OCI-LY7 (cell line): ENCODE results near the gene AGBL1. TPM values are rescaled to one million over a fixed set of nuclear protein-coding genes. Genes with fewer than 3 reads are reported as not detected.

ENCODE experiments used
- BruUV-seq: library from RNA; stranded (reverse); fragments of 400-500 nt; replicated peaks from 2 replicates; lab custom pipeline; 2021; lab: Mats Ljungman, UMichigan
- CTCF ChIA-PET: fragments of 300-600 bp; sonication (Branson Sonifier 250); formaldehyde crosslinking; loops from one replicate; lab custom pipeline; 2022; ENCODE audit warnings: antibody characterized with exemption; ENCODE audit not compliant: unreplicated experiment; lab: Charles Lee
- POLR2A ChIA-PET: fragments of 300-600 bp; sonication (Branson Sonifier 250); formaldehyde crosslinking; loops from one replicate; lab custom pipeline; 2022; ENCODE audit warnings: antibody characterized with exemption; lab: Charles Lee
- DNase-seq: peaks from one replicate; pipeline ENCODE4 v3.0.0-alpha.2; 2015; ENCODE audit warnings: low spot score
- H2AFZ ChIP-seq: fragments of 200-600 bp; sonication (generic), shearing (Covaris generic); 2 replicates; pipeline ENCODE4 v1.6.1; 2014; ENCODE audit warnings: mild to moderate bottlenecking, antibody characterized with exemption, low read length, moderate library complexity
- H3K27ac ChIP-seq: fragments of 200-600 bp; sonication (generic); 2 replicates; pipeline ENCODE4 v1.5.1; 2014; ENCODE audit warnings: mixed run types, low read depth, mild to moderate bottlenecking, moderate library complexity, low read length, inconsistent platforms; ENCODE audit not compliant: poor library complexity, severe bottlenecking
- H3K36me3 ChIP-seq: fragments of 200-600 bp; sonication (generic); 2 replicates; pipeline ENCODE4 v1.6.1; 2014; ENCODE audit warnings: mild to moderate bottlenecking, antibody characterized with exemption, low read length, moderate library complexity, mixed read lengths; ENCODE audit not compliant: insufficient read depth
- H3K4me1 ChIP-seq: fragments of 200-600 bp; sonication (generic); 2 replicates; pipeline ENCODE4 v1.5.1; 2014; ENCODE audit warnings: mild to moderate bottlenecking, low read length; ENCODE audit not compliant: insufficient read depth, poor library complexity, severe bottlenecking
- H3K4me2 ChIP-seq: fragments of 200-600 bp; sonication (generic); 2 replicates; pipeline ENCODE4 v1.6.1; 2014; ENCODE audit warnings: mild to moderate bottlenecking, low read length
- H3K4me3 ChIP-seq: fragments of 200-600 bp; sonication (generic); 2 replicates; pipeline ENCODE4 v1.5.1; 2014; ENCODE audit warnings: mild to moderate bottlenecking, low read depth, low read length; ENCODE audit not compliant: poor library complexity, severe bottlenecking
- H3K79me2 ChIP-seq: fragments of 200-600 bp; sonication (generic); 2 replicates; pipeline ENCODE4 v1.6.1; 2016; ENCODE audit warnings: low read depth, mild to moderate bottlenecking, low read length, moderate library complexity, mixed read lengths; ENCODE audit not compliant: insufficient read depth
- H3K9me2 ChIP-seq: fragments of 200-600 bp; sonication (generic); 2 replicates; pipeline ENCODE4 v1.6.1; 2016; ENCODE audit warnings: mild to moderate bottlenecking, low read length, mixed read lengths; ENCODE audit not compliant: insufficient read depth
- H3K9me3 ChIP-seq: fragments of 200-600 bp; sonication (generic); 2 replicates; pipeline ENCODE4 v1.6.1; 2014; ENCODE audit warnings: mild to moderate bottlenecking, mixed run types, low read length, mixed read lengths
- H4K20me1 ChIP-seq: fragments of 200-600 bp; sonication (generic); 2 replicates; pipeline ENCODE4 v1.6.1; 2014; ENCODE audit warnings: mild to moderate bottlenecking, antibody characterized with exemption, low read length, moderate library complexity, mixed read lengths; ENCODE audit not compliant: insufficient read depth
- CTCF ChIP-seq: fragments of 200-600 bp; sonication (generic); conservative IDR thresholded peaks from 2 replicates; pipeline ENCODE4 v1.5.1; 2014; ENCODE audit warnings: mild to moderate bottlenecking, antibody characterized with exemption, low read length, moderate library complexity, mixed read lengths
- EZH2phosphoT487 ChIP-seq: fragments of 200-600 bp; sonication (generic); IDR thresholded peaks from 2 replicates; pipeline ENCODE4 v1.6.1; 2018; ENCODE audit warnings: low read depth, borderline replicate concordance, mild to moderate bottlenecking, mixed run types, antibody characterized with exemption, low read length, moderate library complexity, mixed read lengths
- intact Hi-C: fragments of 100-400 bp; cut with micrococcal nuclease; formaldehyde crosslinking; loops from one replicate; pipeline ENCODE4 v1.10.0; 2022; ENCODE audit not compliant: unreplicated experiment
- total RNA-seq, 2 experiments: library from RNA; depleted of rRNA in 1 of 2; stranded (reverse); fragments of >200 nt in 1 of 2; shearing (Covaris generic) in 1 of 2; gene quantifications; 2 replicates each; pipeline ENCODE4 v1.2.3, GENCODE V29; 2014 to 2022

The AGBL1 gene
- total RNA-seq, 2 experiments from 2014 or later, result not detected

DNA sequence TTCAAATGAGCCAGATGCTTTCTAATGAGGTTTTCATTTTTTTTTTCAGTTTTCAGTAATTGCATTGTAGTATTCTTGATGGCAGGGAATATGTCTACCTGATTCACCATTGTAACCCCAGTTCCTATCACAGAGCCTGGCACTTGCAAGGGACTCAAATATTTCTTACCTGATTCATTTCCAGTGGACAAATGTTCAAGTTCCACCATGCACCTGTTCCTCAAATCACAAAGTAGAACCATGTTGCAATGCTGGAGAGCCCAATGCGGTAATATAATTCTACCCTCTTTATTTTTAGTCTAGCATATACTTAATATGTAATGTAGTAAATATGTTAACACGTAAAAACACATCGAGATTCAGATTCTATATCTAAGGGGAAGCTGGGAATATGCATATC, 722.6 kb downstream of the AGBL1 start:
- no peak overlapping the region for H3K4me3 ChIP-seq
- no peaks in the 10 kb centered on the region for H3K4me1 ChIP-seq
- H3K9me3 ChIP-seq, result no peaks in the 10 kb centered on the region
- H3K4me2 ChIP-seq, result no peak overlapping the region
- H3K9me2 ChIP-seq, result no peaks in the 10 kb centered on the region
- TF ChIP-seq CTCF, result no peak
- TF ChIP-seq EZH2phosphoT487, result no peak
- DNase-seq, result no peak
- intact Hi-C loops, result no loop called here
- CTCF ChIA-PET, result no interaction called here
- H3K36me3 ChIP-seq, result no peaks in the 10 kb centered on the region
- H3K27ac ChIP-seq, result no peak overlapping the region
- POLR2A ChIA-PET, result no interaction called here
- no TSS peak for BruUV-seq
- H3K79me2 ChIP-seq, result no peaks in the 10 kb centered on the region
- H2AFZ ChIP-seq, result no peak overlapping the region
- no peaks in the 10 kb centered on the region for H4K20me1 ChIP-seq

DNA sequence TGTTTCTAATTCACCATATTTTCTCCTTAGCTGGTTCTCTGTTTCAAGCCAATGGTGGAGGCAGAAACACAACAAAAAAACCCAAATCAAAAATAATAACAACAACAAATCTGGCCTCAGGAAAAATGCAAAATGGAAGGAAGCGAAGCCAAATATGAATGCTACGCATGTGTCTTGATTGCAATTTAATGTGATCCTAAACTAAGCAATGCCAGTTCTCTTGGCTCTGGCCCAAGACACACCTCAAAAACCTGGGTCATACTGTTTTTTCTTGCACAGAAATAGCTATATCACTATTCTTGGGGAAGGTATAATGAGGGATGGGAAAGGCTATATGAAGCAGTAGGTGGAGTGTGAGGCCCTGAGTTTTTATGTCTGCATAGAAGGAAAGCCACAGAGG, 724.7 kb downstream of the AGBL1 start:
- no peaks in the 10 kb centered on the region for H3K36me3 ChIP-seq
- POLR2A ChIA-PET, result no interaction called here
- DNase-seq, result no peak
- no peaks in the 10 kb centered on the region for H4K20me1 ChIP-seq
- H3K4me1 ChIP-seq, result no peaks in the 10 kb centered on the region
- H3K4me2 ChIP-seq, result no peak overlapping the region
- no peak overlapping the region for H3K4me3 ChIP-seq
- no peak overlapping the region for H3K27ac ChIP-seq
- BruUV-seq, result no TSS peak
- no peaks in the 10 kb centered on the region for H3K9me3 ChIP-seq
- TF ChIP-seq CTCF, result no peak
- TF ChIP-seq EZH2phosphoT487, result no peak
- no peaks in the 10 kb centered on the region for H3K9me2 ChIP-seq
- H2AFZ ChIP-seq, result no peak overlapping the region
- CTCF ChIA-PET, result no interaction called here
- intact Hi-C loops, result no loop called here
- H3K79me2 ChIP-seq, result no peaks in the 10 kb centered on the region

DNA sequence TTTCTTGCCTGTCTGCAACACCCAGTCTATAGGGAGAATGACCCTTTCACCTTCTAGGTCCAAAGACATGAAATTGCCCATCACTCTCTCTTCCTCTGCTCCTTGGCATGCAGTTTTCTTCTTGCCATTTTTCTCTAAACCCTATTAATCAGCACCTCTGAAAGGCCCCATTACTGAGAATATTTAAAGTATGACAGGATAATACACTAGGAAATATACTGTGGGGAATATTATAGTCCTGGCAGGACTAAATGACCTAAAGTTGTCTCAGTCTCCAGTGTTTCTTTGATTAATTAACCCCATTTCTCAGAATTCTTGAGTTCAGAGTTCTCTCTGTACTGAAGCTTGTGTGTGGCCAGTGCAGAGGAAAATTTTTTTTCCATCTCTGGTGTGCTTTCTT, 730.7 kb downstream of the AGBL1 start:
- Histone ChIP-seq H3K4me2 (no peak overlapping the region), H3K9me3 (no peaks in the 10 kb centered on the region), H3K79me2 (no peaks in the 10 kb centered on the region), H3K4me3 (no peak overlapping the region), H4K20me1 (no peaks in the 10 kb centered on the region), H2AFZ (no peak overlapping the region), H3K9me2 (no peaks in the 10 kb centered on the region), H3K4me1 (no peaks in the 10 kb centered on the region), H3K27ac (no peak overlapping the region), H3K36me3 (no peaks in the 10 kb centered on the region)
- BruUV-seq, result no TSS peak
- TF ChIP-seq EZH2phosphoT487 (no peak), CTCF (no peak)
- intact Hi-C loops, result no loop called here
- DNase-seq, result no peak
- ChIA-PET CTCF (no interaction called here), POLR2A (no interaction called here)
